ENCODE data around the gene GPR17. TPM values are rescaled to one million over a fixed set of nuclear protein-coding genes. Genes with fewer than 3 reads are reported as not detected.

GPR17 gene
- total RNA-seq, 2 experiments from 2014 or later, result not detected

GRCh38 chr2:127675331-127676261, 29.6 kb downstream of the GPR17 start, which contains the start of gene LIMS2:
TSS of gene LIMS2 (minus strand) at chr2:127675530. CDS start at chr2:127675024, 506 bp downstream.
- no peaks in the 10 kb centered on the region for H3K9me3 Mint-ChIP-seq
- H3K4me3 Mint-ChIP-seq, result peak within 1 kb of the TSS; percentile 57
- ATAC-seq (no peak), DNase-seq (no peak)
- ChIA-PET CTCF (interaction anchor here (1.2 to 3.9 kb wide), 5 partner anchors 20 to 478 kb away, joined by 5 to 18 read pairs (median 7); no protein-coding TSS in a partner anchor), POLR2A (interaction anchor here (1.0 to 1.1 kb wide), 2 partner anchors 28 to 137 kb away, joined by 3 to 5 read pairs; no protein-coding TSS in a partner anchor)
- peaks cover 42% of the 10 kb centered on the region for H3K27me3 Mint-ChIP-seq
- no peak within 1 kb of the TSS for H3K27ac Mint-ChIP-seq
- no peaks in the 10 kb centered on the region for H3K36me3 Mint-ChIP-seq (ENCODE audit: low read depth)
- TF ChIP-seq CTCF (IDR thresholded peaks at IDR 0.05), result no peak
- intact Hi-C loops (cut with micrococcal nuclease), result no loop called here
- H3K4me1 Mint-ChIP-seq (ENCODE audit: low read depth), result peaks cover 6% of the 10 kb centered on the region

- H3K4me3 Mint-ChIP-seq, result no peak overlapping the region
- POLR2A ChIA-PET, result interaction anchor here (1.0 kb wide), 1 partner anchor 135 kb away, joined by 5 read pairs; no protein-coding TSS in a partner anchor
- H3K27ac Mint-ChIP-seq, result no peak overlapping the region
- peaks cover 6% of the 10 kb centered on the region for H3K4me1 Mint-ChIP-seq (ENCODE audit: low read depth)
- DNase-seq, result no peak
- intact Hi-C loops (cut with micrococcal nuclease), result no loop called here
- TF ChIP-seq CTCF (IDR thresholded peaks at IDR 0.05), result no peak
- peaks cover 40% of the 10 kb centered on the region for H3K27me3 Mint-ChIP-seq
- no peak for ATAC-seq
- no peaks in the 10 kb centered on the region for H3K36me3 Mint-ChIP-seq (ENCODE audit: low read depth)
- CTCF ChIA-PET, result interaction anchor here (0.9 to 3.9 kb wide), 3 partner anchors 18 to 85 kb away, joined by 3 to 18 read pairs (median 11); no protein-coding TSS in a partner anchor
- no peaks in the 10 kb centered on the region for H3K9me3 Mint-ChIP-seq
These were observed 31.0 kb downstream of the GPR17 start for GRCh38 chr2:127676906-127677305.

- ChIA-PET CTCF (no interaction called here), POLR2A (no interaction called here)
- no peak overlapping the region for H3K27ac Mint-ChIP-seq
- H3K27me3 Mint-ChIP-seq, result peaks cover 26% of the 10 kb centered on the region
- no peak for TF ChIP-seq CTCF (IDR thresholded peaks at IDR 0.05)
- ATAC-seq, result no peak
- H3K36me3 Mint-ChIP-seq (ENCODE audit: low read depth), result no peaks in the 10 kb centered on the region
- H3K4me1 Mint-ChIP-seq (ENCODE audit: low read depth), result peaks cover 6% of the 10 kb centered on the region
- no peaks in the 10 kb centered on the region for H3K9me3 Mint-ChIP-seq
- no peak overlapping the region for H3K4me3 Mint-ChIP-seq
- DNase-seq, result no peak
- intact Hi-C loops (cut with micrococcal nuclease), result no loop called here
These were observed 32.6 kb downstream of the GPR17 start for GRCh38 chr2:127678531-127678930.

GRCh38 chr2:127678991-127679390, 33.0 kb downstream of the GPR17 start:
- Mint-ChIP-seq H3K27ac (no peak overlapping the region), H3K4me3 (no peak overlapping the region), H3K27me3 (peaks cover 22% of the 10 kb centered on the region), H3K36me3 (ENCODE audit: low read depth) (no peaks in the 10 kb centered on the region), H3K4me1 (ENCODE audit: low read depth) (peaks cover 6% of the 10 kb centered on the region), H3K9me3 (no peaks in the 10 kb centered on the region)
- ATAC-seq, result no peak
- ChIA-PET CTCF (interaction anchor here (2.2 kb wide), 1 partner anchor 88 kb away, joined by 7 read pairs; no protein-coding TSS in a partner anchor), POLR2A (no interaction called here)
- no peak for TF ChIP-seq CTCF (IDR thresholded peaks at IDR 0.05)
- DNase-seq, result no peak
- intact Hi-C loops (cut with micrococcal nuclease), result no loop called here
